ENCODE results near the gene DROSHA.

- no peak for TF ChIP-seq ZSCAN20 (CRISPR knock-in tag; IDR thresholded peaks at IDR 0.05)
- no peak for TF ChIP-seq MAX (IDR thresholded peaks at IDR 0.05)
- TF ChIP-seq RCOR1 (IDR thresholded peaks at IDR 0.05; ENCODE audit: low read depth, low read length), result no peak
- TF ChIP-seq, protein P1, sequence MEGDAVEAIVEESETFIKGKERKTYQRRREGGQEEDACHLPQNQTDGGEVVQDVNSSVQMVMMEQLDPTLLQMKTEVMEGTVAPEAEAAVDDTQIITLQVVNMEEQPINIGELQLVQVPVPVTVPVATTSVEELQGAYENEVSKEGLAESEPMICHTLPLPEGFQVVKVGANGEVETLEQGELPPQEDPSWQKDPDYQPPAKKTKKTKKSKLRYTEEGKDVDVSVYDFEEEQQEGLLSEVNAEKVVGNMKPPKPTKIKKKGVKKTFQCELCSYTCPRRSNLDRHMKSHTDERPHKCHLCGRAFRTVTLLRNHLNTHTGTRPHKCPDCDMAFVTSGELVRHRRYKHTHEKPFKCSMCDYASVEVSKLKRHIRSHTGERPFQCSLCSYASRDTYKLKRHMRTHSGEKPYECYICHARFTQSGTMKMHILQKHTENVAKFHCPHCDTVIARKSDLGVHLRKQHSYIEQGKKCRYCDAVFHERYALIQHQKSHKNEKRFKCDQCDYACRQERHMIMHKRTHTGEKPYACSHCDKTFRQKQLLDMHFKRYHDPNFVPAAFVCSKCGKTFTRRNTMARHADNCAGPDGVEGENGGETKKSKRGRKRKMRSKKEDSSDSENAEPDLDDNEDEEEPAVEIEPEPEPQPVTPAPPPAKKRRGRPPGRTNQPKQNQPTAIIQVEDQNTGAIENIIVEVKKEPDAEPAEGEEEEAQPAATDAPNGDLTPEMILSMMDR (IDR thresholded peaks at IDR 0.05), result no peak
- TF ChIP-seq ZC3H11A (IDR thresholded peaks at IDR 0.05), result no peak
- TF ChIP-seq NR3C1 (IDR thresholded peaks at IDR 0.05), result no peak
- TF ChIP-seq MAZ (IDR thresholded peaks at IDR 0.05; ENCODE audit: borderline replicate concordance, low read depth, low read length), result no peak
- no peak for TF ChIP-seq EP300 (IDR thresholded peaks at IDR 0.05)
- no peak for TF ChIP-seq SMC3 (IDR thresholded peaks at IDR 0.05)
- no peak for TF ChIP-seq CBX2 (IDR thresholded peaks at IDR 0.05; ENCODE audit: borderline replicate concordance, low read depth)
- TF ChIP-seq JUN (IDR thresholded peaks at IDR 0.05), result no peak
- TF ChIP-seq POLR2A (IDR thresholded peaks at IDR 0.05; ENCODE audit: low read length), result no peak
- no peak for TF ChIP-seq ESRRA (IDR thresholded peaks at IDR 0.05; ENCODE audit: borderline replicate concordance, low read length)
Measured at GRCh38 chr5:31455172-31455571, 76.7 kb downstream of the DROSHA start.

All from A549 (cell line).